HG02610 (cell line): ENCODE measurements around the gene DNER.

ENCODE experiments used
- ATAC-seq: cut with Tn5 transposase; IDR thresholded peaks from one replicate; pipeline ENCODE4 v1.9.1; 2021; ENCODE audit warnings: mild to moderate bottlenecking, moderate library complexity; ENCODE audit not compliant: unreplicated experiment

Gene DNER

GRCh38 chr2:229446350-229446749, 268.0 kb downstream of the DNER start:
- ATAC-seq: no peak

DNA sequence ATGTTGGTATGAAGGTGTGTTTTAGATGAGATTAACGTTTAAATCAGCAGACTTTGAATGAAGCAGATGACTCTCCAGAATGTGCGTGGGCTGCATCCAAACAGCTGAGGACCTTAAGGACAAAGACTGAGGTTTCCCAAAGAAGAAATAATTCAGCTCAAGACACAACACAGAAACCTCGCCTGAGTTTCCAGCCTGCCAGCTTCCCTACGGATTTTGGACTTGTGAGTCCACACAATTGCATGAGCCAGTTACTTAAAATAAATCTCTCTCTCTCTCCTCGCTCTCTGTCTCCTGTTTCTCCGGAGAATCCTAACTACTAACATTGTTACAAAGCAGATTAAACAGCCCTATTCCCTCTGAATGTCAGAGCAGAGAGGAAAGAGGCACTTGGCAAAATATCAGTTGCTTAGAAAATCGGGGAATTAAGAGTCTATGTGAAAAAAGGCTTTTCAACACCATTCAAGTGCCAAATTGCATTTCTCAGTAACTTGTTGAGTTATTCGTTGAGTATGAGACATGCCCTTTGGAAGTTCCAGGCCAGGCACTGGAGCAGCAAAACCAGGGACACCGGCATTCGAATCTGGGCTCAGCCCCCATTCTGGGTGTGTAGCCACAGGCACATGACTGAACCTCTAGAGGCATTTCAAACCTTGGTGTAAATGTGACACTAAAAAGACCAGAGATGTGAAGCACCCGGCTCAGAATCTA, 268.7 kb downstream of the DNER start:
- ATAC-seq: no peak

DNA sequence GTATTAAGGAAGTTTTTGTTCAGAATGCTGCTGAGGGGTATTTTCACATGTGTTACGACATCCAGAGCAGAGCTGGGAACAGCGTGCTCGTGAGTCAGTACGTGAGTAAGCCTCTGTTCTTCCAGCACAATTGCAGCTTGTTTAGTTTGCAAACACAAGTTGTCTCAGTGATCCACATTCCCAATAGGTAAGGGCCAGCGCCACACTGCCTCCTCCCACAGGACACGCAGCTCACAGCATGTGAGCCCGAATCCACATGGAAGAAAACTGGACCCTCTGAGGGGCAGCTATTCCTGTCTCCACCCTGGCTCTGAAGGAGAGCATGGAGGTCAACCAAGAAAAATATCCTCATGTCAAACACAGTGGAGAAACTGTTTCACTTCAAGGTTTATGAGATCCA, 269.3 kb downstream of the DNER start:
- no peak for ATAC-seq

DNA sequence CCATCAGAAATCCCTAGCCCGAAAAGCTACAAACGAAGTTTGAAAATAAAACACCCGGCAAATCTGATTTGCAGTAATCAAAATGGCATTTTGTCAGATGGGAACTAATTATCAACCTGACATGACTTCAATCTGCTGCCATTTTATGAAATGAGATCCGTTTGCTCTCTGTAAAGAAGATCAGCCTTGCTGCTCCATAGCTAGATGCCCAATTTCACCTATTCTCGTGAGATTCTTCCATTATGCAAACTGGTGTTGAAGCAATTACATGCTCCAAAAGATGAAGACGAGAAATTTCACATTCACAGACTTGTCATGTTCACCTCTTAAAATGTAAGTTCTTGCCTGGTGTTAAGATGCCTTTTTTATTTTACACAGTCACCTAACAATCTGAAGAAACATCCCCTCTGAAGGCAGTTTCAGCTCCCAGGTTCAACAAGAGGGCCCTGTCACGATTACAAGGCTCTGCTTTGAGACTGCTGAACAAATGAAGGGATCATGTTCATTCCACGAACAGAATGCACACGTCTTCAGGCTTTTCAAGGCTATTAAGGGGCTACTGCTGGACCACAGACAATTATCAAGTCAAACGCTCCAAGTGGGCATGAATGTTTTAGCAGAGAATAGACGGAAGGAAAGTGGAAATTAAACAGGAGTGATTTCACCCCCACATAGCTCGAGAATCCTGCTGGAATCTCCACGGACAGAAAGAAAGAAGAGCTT, 270.6 kb downstream of the DNER start:
- no peak for ATAC-seq

DNA sequence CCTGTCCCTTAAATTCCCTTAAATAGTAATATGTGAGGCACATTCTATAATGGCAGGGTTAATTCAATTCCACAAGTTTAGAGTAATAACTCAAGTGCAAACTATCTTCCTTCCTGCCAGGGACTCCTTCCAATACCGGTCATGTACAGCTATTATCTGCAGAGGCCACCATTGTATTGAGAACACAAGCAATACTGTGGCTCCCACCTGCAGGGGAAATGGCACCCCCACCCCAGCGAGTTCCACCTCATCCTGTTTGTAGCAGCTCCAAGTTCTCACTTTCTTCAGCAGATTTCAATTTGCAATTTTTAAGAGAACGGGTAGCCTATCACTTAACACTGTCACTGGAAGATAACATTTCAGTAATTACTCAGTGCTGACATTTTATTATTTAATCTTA, 271.2 kb downstream of the DNER start:
- ATAC-seq: no peak

DNA sequence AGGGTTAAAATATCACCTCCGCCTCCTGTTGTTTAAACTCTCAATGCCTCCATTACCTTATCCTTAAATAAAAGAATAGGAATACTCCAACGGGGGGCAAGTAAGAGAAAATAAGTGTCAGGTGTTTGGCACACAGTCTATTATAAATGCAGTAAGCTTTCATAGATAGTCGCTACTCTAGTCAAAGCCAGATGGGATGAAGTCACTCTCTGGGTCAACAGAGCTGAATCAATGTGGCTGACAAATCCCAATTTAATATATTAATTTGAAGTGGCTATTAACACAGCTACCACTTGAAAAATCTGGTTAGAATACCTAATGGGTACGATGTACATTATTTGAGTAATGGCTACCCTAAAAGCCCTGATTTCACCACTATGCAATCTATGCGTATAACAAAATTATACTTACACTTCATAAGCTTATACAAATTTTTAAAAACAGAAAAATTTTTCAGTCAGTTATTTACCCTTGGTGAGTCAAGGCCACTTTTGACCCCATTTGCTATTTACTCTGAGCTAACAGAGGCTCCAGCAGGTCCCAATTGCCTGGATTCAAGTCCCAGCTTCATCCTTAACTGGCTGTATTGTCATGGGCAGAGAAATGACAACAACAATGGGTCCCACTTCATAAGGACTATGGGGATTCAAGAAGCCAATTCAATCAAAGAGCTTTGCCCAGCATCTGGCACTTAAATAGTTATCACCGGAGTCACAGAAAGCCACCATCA, 275.8 kb downstream of the DNER start:
- no peak for ATAC-seq

DNA sequence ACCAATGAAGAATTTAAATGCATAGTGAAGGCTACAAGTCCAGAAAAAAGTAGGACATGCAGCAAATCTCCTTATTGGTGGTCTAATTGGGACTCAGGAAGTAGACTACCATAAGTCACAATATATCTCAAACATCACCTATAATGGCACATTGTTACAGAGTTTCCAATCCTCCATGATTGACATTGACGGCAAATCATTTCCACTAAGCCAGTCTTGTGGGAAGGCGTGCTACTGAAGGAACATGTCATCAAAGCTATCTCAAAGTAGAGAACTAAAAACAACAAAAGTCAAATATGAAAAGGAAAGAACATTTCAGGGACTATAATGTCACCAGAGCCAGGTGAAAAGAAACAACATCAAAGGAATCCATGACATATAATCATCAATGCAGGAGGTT, 276.9 kb downstream of the DNER start:
- ATAC-seq: no peak

- ATAC-seq: no peak
These were observed 280.2 kb downstream of the DNER start for GRCh38 chr2:229434187-229434586.

GRCh38 chr2:229433351-229433750, 281.0 kb downstream of the DNER start:
- ATAC-seq: no peak

- no peak for ATAC-seq
These were observed 282.9 kb downstream of the DNER start for GRCh38 chr2:229431327-229431954.

- no peak for ATAC-seq
These were observed 284.8 kb downstream of the DNER start for GRCh38 chr2:229429589-229429988.

DNA sequence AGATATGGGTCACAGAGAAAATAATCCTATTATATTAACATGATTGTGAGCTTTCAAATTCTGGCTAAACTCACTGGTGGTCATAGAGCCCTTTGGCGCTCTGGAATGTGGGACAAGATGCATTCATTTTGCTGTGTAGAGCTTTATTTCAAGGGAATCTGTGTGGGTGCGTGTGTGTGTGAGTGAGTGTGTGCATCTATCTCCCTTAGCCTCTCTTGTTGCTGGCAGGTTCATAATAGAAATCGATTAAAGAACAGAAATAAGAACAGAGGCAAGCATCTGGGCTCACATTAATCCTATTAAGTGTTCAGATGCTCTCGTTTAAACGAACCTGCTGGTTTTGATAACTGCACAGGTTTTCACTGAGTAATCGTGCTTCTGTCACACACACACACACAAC, 287.9 kb downstream of the DNER start:
- no peak for ATAC-seq

- ATAC-seq: no peak
These were observed 288.8 kb downstream of the DNER start for GRCh38 chr2:229425598-229425997.

DNA sequence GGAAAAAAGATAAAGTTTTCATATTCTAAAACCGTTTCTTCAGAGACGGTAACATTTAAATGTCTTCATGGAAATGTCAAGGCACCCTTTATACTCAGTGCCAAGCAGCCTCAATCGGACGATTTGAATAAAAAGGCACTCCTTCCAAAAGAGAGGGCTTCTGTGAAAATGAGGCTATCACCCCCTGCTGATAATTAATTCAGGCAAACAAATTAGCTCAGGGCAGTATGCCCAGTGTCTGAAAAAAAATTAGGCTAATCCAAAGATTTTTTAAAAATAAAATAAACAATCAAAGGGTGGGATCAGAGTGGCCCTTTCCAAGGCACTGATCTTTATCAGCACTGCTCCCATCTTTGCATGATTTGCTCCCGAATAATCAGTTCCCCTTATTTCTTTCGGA, 292.3 kb downstream of the DNER start:
- no peak for ATAC-seq

GRCh38 chr2:229419158-229419557, 295.2 kb downstream of the DNER start:
- ATAC-seq: no peak

GRCh38 chr2:229417916-229418315, 296.4 kb downstream of the DNER start:
- no peak for ATAC-seq

- no peak for ATAC-seq
These were observed 297.2 kb downstream of the DNER start for GRCh38 chr2:229417176-229417575.

- no peak for ATAC-seq
These were observed 298.1 kb downstream of the DNER start for GRCh38 chr2:229416116-229416694.

DNA sequence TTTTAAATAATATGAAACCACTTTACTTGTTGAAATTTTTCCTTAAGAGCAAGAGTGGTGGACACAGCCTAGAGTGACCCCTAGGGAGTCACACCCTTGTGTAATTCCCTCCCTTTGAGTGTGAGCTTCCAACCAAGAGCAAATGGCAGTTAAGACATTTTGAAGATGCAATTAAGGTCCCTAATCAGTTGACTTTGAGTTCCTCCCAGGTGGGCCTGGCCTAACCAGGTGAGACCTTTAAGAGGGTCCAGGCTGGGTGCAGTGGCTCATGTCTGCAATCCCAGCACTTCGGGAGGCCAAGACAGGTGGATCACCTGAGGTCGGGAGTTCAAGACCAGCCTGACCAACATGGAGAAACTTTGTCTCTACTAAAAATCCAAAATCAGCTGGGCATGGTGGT, 299.7 kb downstream of the DNER start:
- ATAC-seq: no peak

DNA sequence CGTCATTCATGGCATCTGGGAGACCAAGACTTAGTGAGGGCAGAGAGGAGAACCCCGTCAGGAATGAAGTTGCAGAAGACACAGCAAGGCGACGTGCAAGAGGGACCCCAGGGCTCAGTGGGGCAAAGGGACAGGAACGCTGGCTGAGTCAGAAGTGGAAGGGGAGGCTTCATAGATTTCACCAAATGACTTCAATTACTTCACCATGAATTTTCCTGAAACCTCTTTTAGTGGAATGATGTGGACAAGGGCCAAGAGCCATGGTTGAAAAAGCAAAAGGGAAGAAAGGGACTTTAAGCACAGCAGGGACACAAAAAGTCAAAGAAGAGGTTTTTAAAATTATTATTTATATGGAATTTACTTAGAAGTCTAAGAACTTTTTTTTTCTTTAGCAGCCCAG, 301.7 kb downstream of the DNER start:
- no peak for ATAC-seq

GRCh38 chr2:229410946-229411345, 303.4 kb downstream of the DNER start:
- ATAC-seq: no peak
